Measurements from ENCODE around the gene NDUFA11. TPM values are rescaled to one million over a fixed set of nuclear protein-coding genes. Genes with fewer than 3 reads are reported as not detected.
"Not testable (repeated sequence)": the region's sequence is repeated elsewhere in the genome, so short reads cannot be mapped to it uniquely, and the experiment has no call there.

The NDUFA11 gene
- polyA plus RNA-seq, 1 donor: 191 TPM

GRCh38 chr19:5890099-5890498 is 13.5 kb downstream of the NDUFA11 start:
- DNase-seq (ENCODE audit: low read depth): no peak

DNA sequence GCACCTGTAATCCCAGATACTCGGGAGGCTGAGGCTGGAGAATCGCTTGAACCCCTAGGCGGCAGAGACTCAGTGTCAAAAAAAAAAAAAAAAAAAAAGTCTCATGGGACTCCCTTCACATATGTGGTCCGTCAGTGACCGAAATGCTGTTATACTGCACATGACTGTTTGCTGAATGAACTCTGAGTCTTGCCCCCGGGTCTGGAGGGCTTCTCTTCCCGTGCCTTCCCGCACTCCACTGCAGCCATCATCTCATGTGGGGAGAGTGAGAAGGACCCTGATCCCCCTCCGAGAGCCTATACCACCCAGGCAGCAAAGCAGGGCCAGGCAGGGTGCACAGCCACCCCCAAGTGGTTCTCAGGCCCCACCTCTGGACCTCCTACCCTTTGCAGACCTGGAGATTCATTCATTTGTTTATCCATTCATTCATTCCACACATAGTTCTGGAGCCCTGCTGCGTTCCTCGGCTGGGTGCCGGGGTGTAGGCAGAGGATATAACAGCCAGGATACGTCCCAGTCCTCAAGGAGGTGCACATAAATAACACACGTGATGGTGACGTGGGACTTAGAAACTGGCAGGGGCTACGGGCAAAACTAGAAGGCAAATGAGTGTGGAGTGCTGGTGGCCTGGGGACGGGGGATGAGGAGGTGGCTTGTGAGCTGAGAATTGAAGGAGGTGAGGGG is 14.2 kb downstream of the NDUFA11 start:
- no peak for DNase-seq (ENCODE audit: low read depth)

DNA sequence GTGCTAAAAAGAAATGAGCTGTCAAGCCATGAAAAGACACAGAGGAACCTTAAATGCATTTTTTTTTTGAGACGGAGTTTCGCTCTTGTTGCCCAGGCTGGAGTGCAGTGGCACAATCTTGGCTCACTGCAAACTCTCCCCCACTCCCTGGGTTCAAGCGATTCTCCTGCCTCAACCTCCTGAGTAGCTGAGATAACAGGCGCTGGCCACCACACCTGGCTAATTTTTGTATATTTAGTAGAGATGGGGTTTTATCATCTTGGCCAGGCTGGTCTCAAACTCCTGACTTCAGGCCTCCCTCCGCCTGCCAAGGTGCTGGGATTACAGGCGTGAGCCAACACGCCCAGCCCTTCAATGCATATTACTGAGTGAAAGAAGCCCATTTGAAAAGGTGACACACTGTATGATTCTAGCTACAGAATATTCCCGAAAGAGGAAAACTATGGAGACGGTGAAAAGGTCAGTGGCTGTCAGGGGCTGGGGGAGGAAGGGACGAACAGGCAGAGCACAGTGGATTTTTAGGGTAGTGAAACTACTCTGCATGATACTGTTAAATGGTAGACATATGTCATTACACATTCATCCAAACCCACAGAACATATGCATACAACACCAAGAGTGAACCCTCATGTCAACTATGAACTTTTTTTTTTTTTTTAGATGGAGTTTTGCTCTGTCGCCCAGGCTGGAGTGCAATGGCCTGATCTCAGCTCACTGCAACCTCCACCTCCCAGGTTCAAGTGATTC is 19.4 kb downstream of the NDUFA11 start:
- DNase-seq (ENCODE audit: low read depth): not testable (repeated sequence)

- not testable (repeated sequence) for DNase-seq (ENCODE audit: low read depth)
Observed at GRCh38 chr19:5883157-5883873, 20.3 kb downstream of the NDUFA11 start.

- no peak for DNase-seq (ENCODE audit: low read depth)
Observed at GRCh38 chr19:5882421-5882968, 21.1 kb downstream of the NDUFA11 start.

DNA sequence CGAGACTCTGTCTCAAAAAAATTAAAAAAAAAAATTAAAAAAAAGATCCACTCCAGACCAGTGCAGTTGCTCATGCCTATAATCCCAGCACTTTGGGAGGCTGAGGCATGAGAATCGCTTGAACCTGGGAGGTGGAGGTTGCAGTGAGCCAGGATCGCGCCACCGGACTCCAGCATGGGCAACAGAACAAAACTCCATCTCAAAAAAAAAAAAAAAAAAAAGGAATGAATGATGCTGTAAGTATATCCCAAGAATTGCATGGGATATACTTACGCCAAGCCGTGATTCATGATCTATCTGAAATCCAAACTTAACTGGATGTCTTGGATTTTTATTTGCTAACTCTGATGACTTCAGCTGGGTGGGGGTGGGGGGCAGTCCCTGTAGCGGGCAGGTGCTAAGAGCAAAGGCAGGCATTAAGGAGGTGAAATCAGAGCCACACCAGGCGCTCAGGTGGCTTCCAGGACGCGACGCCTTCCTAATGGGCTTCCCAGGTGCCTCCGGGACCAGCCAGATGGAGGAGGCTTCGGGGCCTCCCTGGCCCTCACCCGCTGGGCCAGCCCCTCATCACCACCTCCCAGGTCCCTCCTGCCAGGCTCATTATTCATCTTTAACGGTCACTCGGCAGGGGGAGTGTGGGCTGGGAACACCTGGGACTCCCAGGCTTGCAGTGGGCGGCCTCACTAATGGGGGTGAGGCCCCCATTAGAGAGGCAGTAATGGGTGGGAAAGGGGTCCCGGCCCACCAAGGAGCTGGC is 21.9 kb downstream of the NDUFA11 start:
- DNase-seq (ENCODE audit: low read depth): no peak

DNA sequence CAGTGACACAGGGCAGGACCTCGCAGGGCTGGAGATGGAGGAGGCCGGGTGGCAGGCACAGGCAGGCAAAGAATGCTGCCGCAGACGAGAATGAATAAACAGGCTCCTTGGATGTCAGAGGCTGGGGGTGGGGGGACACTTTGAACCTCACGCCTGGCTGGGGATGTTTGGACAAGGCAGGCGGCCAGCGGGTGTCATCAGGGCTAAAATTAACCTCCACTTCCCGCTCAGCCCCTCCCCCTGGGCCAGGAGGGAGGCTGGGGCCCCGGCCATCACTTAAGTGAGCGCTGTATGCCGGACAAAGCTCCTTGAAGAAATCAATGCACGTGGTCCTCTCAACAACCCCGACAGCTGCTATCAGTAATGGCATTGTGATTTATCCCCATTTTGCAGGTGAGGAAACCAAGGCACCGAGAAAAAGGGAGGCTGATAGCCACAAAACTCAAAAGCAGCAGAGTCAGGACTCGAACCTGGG is 22.9 kb downstream of the NDUFA11 start:
- no peak for DNase-seq (ENCODE audit: low read depth)

- no peak for DNase-seq (ENCODE audit: low read depth)
Observed at GRCh38 chr19:5880196-5880595, 23.4 kb downstream of the NDUFA11 start.

DNA sequence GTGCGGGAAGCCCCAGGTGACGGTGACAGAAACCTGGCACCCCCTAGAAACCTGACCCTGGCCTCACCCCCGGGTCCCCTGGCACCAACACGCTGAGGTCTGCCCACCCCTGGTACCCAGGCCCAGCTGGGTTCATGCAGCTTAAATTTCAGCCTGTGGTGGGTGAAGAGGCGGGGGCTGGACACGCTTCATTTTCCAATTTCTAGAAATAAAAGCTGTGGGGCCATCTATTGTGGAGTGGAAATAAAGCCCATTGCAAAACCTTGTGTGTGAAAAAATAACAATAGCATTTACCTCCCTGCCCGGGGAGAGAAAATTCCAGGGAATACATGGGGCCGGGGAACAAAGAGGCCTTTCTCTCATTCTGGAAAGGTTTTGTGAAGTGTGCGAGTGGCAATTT is 25.7 kb downstream of the NDUFA11 start:
- DNase-seq (ENCODE audit: low read depth): no peak

DNA sequence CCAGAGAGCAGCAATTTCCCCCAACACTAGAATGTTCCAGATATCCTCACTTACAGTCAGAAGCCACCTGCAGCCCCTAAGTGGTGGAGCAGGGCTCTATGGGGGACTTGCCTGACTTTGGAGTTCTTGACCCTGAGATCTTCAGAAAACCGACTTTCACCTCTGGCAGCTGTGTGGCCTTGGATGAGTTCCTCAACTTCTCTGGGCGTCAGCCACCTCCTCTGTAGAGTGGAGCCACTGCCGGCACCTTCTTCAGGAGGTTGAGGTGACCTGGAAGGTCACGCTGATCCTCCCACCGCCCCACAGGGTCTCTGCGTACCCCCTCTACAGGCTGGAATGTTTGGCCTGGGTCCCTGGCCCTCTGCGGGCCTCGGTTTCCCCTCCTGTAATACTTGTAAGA is 26.2 kb downstream of the NDUFA11 start:
- no peak for DNase-seq (ENCODE audit: low read depth)

DNA sequence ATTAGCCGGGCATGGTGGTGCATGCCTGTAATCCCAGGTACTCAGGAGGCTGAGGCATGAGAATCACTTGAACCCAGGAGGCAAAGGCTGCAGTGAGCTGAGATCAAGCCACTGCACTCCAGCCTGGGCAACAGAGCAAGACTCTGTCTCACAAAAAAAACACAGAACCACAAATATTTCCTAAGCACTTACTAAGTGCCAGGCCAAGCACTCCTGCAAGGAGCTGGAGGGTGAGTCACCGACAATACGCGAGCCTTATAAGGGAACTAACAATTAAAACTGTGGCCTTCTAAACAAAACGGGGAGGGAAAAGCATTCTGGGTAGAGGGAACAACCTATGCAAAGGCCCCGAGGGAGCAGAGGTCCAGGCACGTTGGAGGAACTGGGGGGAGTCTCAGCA is 29.1 kb downstream of the NDUFA11 start:
- not testable (repeated sequence) for DNase-seq (ENCODE audit: low read depth)

- no peak for DNase-seq (ENCODE audit: low read depth)
Observed at GRCh38 chr19:5873617-5874199, 29.9 kb downstream of the NDUFA11 start.

DNA sequence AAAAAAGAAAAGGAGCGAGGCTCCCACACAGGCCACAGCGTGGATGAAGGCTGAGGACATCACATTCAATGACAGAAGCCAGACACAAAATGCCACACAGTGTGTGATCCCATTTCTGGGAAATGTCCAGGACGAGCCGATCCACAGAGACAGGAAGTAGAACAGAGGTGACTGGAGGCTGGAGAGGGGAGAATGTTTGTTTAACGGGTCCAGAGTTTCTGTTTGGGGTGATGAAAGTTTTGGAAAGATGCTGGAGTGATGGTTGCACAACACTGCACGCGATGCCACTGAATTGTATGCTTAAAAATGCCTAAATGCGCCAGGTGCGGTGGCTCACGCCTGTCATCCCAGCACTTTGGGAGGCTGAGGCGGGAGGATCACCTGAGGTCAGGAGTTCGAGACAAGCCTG is 32.6 kb downstream of the NDUFA11 start:
- no peak for DNase-seq (ENCODE audit: low read depth)

GRCh38 chr19:5867201-5868136 is 36.1 kb downstream of the NDUFA11 start:
- no peak for DNase-seq (ENCODE audit: low read depth)

GRCh38 chr19:5865772-5866171 is 37.8 kb downstream of the NDUFA11 start:
- DNase-seq (ENCODE audit: low read depth): no peak

- no peak for DNase-seq (ENCODE audit: low read depth)
Observed at GRCh38 chr19:5864725-5865486, 38.7 kb downstream of the NDUFA11 start.

GRCh38 chr19:5864013-5864720 is 39.4 kb downstream of the NDUFA11 start:
- no peak for DNase-seq (ENCODE audit: low read depth)

GRCh38 chr19:5863030-5863665 is 40.4 kb downstream of the NDUFA11 start:
- no peak for DNase-seq (ENCODE audit: low read depth)

All from forelimb muscle (tissue), 1 donor.